Panc1 (cell line): ENCODE measurements around the gene FARS2. TPM values are rescaled to one million over a fixed set of nuclear protein-coding genes. Genes with fewer than 3 reads are reported as not detected.

Experiments used
- ATAC-seq: fragments of 200-7000 bp; cut with Tn5 transposase; 2 replicates; pipeline ENCODE4 v1.9.1; 2020; ENCODE audit warnings: mild to moderate bottlenecking, moderate library complexity
- BruUV-seq: library from RNA; stranded (reverse); fragments of 400-500 nt; replicated peaks from 2 replicates; lab custom pipeline; 2021; lab: Mats Ljungman, UMichigan
- CTCF ChIA-PET: fragments of 300-600 bp; sonication (Branson Sonifier 250); formaldehyde crosslinking; loops from one replicate; lab custom pipeline; 2022; ENCODE audit warnings: antibody characterized with exemption; lab: Charles Lee
- POLR2A ChIA-PET: fragments of 300-600 bp; sonication (Branson Sonifier 250); formaldehyde crosslinking; loops from one replicate; lab custom pipeline; 2022; ENCODE audit warnings: antibody characterized with exemption; lab: Charles Lee
- DNase-seq: peaks from one replicate; pipeline ENCODE4 v3.0.0-alpha.2; 2010; ENCODE audit warnings: low read depth, low spot score
- H3K27ac ChIP-seq: 2 replicates; pipeline ENCODE4 v1.5.1; 2011; ENCODE audit warnings: mild to moderate bottlenecking, low read length, inconsistent platforms
- H3K27me3 ChIP-seq: fragments of 200-500 bp; sonication (Bioruptor generic); 2 replicates; pipeline ENCODE4 v1.6.0; 2014; ENCODE audit warnings: low read length, inconsistent platforms; ENCODE audit not compliant: control insufficient read depth, insufficient read depth
- H3K36me3 ChIP-seq: fragments of 200-500 bp; sonication (Bioruptor generic); 2 replicates; pipeline ENCODE4 v1.5.1; 2014; ENCODE audit warnings: inconsistent platforms, mild to moderate bottlenecking, low read length, moderate library complexity; ENCODE audit not compliant: control insufficient read depth, insufficient read depth
- H3K4me1 ChIP-seq: 2 replicates; pipeline ENCODE4 v1.5.1; 2011; ENCODE audit warnings: inconsistent platforms, mild to moderate bottlenecking, low read length, moderate library complexity; ENCODE audit not compliant: control insufficient read depth, insufficient read depth
- H3K4me3 ChIP-seq, 2 experiments: 2 replicates each; pipeline ENCODE4 v1.5.1; 2011 to 2012; ENCODE audit warnings: low read depth in 2 of 2, low read length in 2 of 2, mild to moderate bottlenecking in 2 of 2, inconsistent platforms in 1 of 2, moderate library complexity in 1 of 2
- H3K9me3 ChIP-seq: fragments of 200-500 bp; sonication (Bioruptor generic); 2 replicates; pipeline ENCODE4 v1.5.1; 2014; ENCODE audit warnings: low read depth, mild to moderate bottlenecking, inconsistent platforms, low read length, moderate library complexity; ENCODE audit not compliant: control insufficient read depth, insufficient read depth
- CTCF ChIP-seq: fragments of 450-650 bp; IDR thresholded peaks from 2 replicates; pipeline ENCODE4 v1.5.1; 2017; ENCODE audit warnings: mild to moderate bottlenecking
- POLR2AphosphoS5 ChIP-seq: IDR thresholded peaks from 2 replicates; pipeline ENCODE4 v1.6.1; 2012; ENCODE audit warnings: mild to moderate bottlenecking, low read depth, low read length, moderate library complexity
- REST ChIP-seq, 2 experiments: IDR thresholded peaks; 2 replicates each; pipeline ENCODE4 v1.6.1; 2011 to 2012; ENCODE audit warnings: low read depth in 2 of 2, control low read depth in 1 of 2, low read length in 1 of 2, mild to moderate bottlenecking in 1 of 2, moderate library complexity in 1 of 2; ENCODE audit not compliant: insufficient read depth in 1 of 2
- SIN3A ChIP-seq: IDR thresholded peaks from 2 replicates; pipeline ENCODE4 v1.6.1; 2012; ENCODE audit warnings: low read depth, mild to moderate bottlenecking, low read length, moderate library complexity, borderline replicate concordance; ENCODE audit not compliant: insufficient read depth
- TCF7L2 ChIP-seq: IDR thresholded peaks from 2 replicates; pipeline ENCODE4 v1.6.1; 2011; ENCODE audit warnings: mild to moderate bottlenecking, low read depth, low read length, inconsistent platforms
- in situ Hi-C: cut with HindIII; loops from 2 replicates; pipeline ENCODE4 v1.10.0; 2016; ENCODE audit warnings: low sequenced_read_pairs, low pct_unique_long_range_greater_than_20kb
- intact Hi-C: fragments of 100-400 bp; cut with micrococcal nuclease; formaldehyde crosslinking; loops from one replicate; pipeline ENCODE4 v1.10.0; 2022; ENCODE audit not compliant: unreplicated experiment
- total RNA-seq: library from RNA; stranded (reverse); gene quantifications from one replicate; pipeline ENCODE4 v1.2.1, GENCODE V29; 2021; ENCODE audit not compliant: unreplicated experiment

Gene FARS2
- total RNA-seq, 1 experiment from 2014 or later = 12.8 TPM

DNA sequence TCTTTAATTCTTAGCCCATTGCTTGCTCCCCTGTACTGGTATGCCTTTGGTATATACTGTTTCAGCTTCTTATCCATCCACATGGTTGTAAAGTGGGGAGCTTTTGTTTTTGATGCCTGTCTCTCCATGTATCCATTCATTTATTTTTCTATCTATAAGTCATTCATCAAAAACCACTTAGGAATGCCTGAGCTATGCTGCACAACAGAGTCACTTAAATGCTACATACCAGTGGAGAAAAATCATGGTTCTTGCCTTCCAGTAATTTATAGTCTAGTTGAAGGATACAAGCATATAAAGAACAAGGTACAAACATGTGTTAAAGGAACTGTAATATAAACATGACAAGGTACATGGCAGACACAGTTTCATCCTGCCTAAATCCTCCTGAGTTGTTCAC lies 398.2 kb downstream of the FARS2 start:
- CTCF ChIA-PET = no interaction called here
- Histone ChIP-seq H3K27ac (no peak overlapping the region), H3K4me3 (no peak overlapping the region), H3K9me3 (no peaks in the 10 kb centered on the region), H3K36me3 (no peaks in the 10 kb centered on the region), H3K27me3 (no peaks in the 10 kb centered on the region), H3K4me1 (no peaks in the 10 kb centered on the region)
- in situ Hi-C loops (no loop called here), intact Hi-C loops (no loop called here)
- ATAC-seq (no peak), DNase-seq (no peak)
- POLR2A ChIA-PET = no interaction called here
- TF ChIP-seq REST (IDR thresholded peaks at IDR 0.05; ENCODE audit: insufficient read depth in 1 of 2, low read depth in 2 of 2, low read length in 1 of 2) (no peak), TCF7L2 (no peak), CTCF (no peak), POLR2AphosphoS5 (no peak), SIN3A (no peak)
- BruUV-seq = no TSS peak

GRCh38 chr6:5660772-5661171 lies 399.5 kb downstream of the FARS2 start:
- in situ Hi-C loops = no loop called here
- Histone ChIP-seq H3K27ac (no peak overlapping the region), H3K4me1 (no peaks in the 10 kb centered on the region), H3K4me3 (no peak overlapping the region), H3K36me3 (no peaks in the 10 kb centered on the region), H3K27me3 (no peaks in the 10 kb centered on the region), H3K9me3 (no peaks in the 10 kb centered on the region)
- DNase-seq = no peak
- ChIA-PET POLR2A (no interaction called here), CTCF (no interaction called here)
- no peak for TF ChIP-seq CTCF
- no peak for TF ChIP-seq REST (IDR thresholded peaks at IDR 0.05; ENCODE audit: insufficient read depth in 1 of 2, low read depth in 2 of 2, low read length in 1 of 2)
- no peak for TF ChIP-seq TCF7L2
- TF ChIP-seq SIN3A = no peak
- no peak for TF ChIP-seq POLR2AphosphoS5
- ATAC-seq = no peak
- no TSS peak for BruUV-seq
- intact Hi-C loops = no loop called here
